A673 (cell line): ENCODE measurements around the gene ASIC2.

ENCODE experiments used
- EZH2 ChIP-seq: fragments of 200-600 bp; sonication (generic); IDR thresholded peaks from 2 replicates; pipeline ENCODE4 v1.6.1; 2017; ENCODE audit warnings: borderline replicate concordance, low read depth, mild to moderate bottlenecking, mixed read lengths, antibody characterized with exemption, low read length; ENCODE audit not compliant: poor library complexity, severe bottlenecking
- TF ChIP-seq, protein P1 (sequence below): fragments of 300-800, 200-600 bp; sonication (generic); conservative IDR thresholded peaks from 2 replicates; pipeline ENCODE4 v1.5.1; 2017; ENCODE audit warnings: low read depth, mild to moderate bottlenecking, antibody characterized with exemption, low read length, moderate library complexity, mixed read lengths

DNA sequence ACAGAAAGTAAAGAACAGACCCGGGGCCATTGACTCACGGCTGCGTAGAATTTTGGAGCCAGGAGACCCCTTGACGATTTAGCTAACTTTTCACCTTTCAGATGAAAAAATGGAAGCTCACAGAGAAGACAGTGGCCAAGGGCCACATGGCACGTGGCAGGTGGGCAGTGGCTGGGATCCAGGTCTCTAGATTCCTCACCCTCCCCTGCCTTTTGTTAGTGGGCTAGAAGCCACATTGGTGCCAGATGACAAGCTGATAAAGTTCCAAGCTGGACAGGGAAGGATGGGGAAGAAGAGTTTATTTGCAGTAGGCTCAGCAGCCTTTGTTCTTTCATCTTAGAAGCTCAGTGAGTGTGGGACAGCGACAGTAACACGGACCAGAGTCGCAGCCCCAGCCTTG is 195.7 kb downstream of the ASIC2 start:
- TF ChIP-seq, protein P1, sequence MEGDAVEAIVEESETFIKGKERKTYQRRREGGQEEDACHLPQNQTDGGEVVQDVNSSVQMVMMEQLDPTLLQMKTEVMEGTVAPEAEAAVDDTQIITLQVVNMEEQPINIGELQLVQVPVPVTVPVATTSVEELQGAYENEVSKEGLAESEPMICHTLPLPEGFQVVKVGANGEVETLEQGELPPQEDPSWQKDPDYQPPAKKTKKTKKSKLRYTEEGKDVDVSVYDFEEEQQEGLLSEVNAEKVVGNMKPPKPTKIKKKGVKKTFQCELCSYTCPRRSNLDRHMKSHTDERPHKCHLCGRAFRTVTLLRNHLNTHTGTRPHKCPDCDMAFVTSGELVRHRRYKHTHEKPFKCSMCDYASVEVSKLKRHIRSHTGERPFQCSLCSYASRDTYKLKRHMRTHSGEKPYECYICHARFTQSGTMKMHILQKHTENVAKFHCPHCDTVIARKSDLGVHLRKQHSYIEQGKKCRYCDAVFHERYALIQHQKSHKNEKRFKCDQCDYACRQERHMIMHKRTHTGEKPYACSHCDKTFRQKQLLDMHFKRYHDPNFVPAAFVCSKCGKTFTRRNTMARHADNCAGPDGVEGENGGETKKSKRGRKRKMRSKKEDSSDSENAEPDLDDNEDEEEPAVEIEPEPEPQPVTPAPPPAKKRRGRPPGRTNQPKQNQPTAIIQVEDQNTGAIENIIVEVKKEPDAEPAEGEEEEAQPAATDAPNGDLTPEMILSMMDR, result no peak
- no peak for TF ChIP-seq EZH2
